ENCODE results near the gene SCYGR7. TPM values are rescaled to one million over a fixed set of nuclear protein-coding genes. Genes with fewer than 3 reads are reported as not detected.

SCYGR7 gene, protein sequence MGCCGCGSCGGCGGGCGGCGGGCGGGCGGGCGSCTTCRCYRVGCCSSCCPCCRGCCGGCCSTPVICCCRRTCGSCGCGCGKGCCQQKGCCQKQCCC
- total RNA-seq, result not detected
- not detected for polyA plus RNA-seq

DNA sequence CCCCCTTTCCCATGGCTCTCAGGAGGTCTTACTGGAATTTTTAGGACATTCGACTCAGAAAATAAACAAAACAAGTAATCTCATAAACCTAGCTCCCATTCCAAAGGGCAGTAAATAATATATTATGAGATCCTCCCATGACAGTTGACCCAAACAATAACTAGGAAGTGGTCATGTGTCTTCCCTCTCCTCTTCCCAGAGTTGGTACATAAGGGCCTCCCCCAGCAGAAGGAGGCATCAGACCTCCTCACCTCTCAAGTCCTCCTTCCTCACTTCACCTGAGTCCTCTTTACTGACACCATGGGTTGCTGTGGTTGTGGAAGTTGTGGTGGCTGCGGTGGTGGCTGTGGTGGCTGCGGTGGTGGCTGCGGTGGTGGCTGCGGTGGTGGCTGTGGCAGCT lies at the start of gene SCYGR7:
Gene SCYGR7 (plus strand): TSS at position 301 of the 400 bp plus-strand sequence. CDS start 0 bp downstream, at position 301.
- DNase-seq (ENCODE audit: low spot score), result no peak
- Histone ChIP-seq H3K4me1 (ENCODE audit: control insufficient read depth in 4 of 4, insufficient read depth in 4 of 4, low read length in 3 of 4) (no peaks in the 10 kb centered on the region), H3K4me3 (ENCODE audit: low read depth in 1 of 3, low read length in 3 of 3) (no peak within 1 kb of the TSS), H3K9ac (ENCODE audit: low read depth in 1 of 2, low read length in 2 of 2) (no peak within 1 kb of the TSS), H3K36me3 (ENCODE audit: control insufficient read depth in 4 of 4, insufficient read depth in 3 of 4, low read depth in 1 of 4, low read length in 3 of 4) (no peaks in the 10 kb centered on the region), H3K9me3 (ENCODE audit: control insufficient read depth in 4 of 4, low read length in 3 of 4) (no peaks in the 10 kb centered on the region), H3K27me3 (ENCODE audit: control insufficient read depth in 4 of 4, insufficient read depth in 4 of 4, low read length in 3 of 4) (no peaks in the 10 kb centered on the region), H3K27ac (ENCODE audit: low read depth in 1 of 2, low read length in 2 of 2) (no peak within 1 kb of the TSS)
- 91% methylated on average over 5 of the region's 5 CpGs for WGBS
- no peak for TF ChIP-seq FOXA2 (IDR thresholded peaks at IDR 0.05)
- TF ChIP-seq SP1 (IDR thresholded peaks at IDR 0.05), result no peak
- TF ChIP-seq GABPA (IDR thresholded peaks at IDR 0.05 in 1 of 2, conservative IDR thresholded peaks at IDR 0.05 in 1 of 2), result no peak
- no peak for TF ChIP-seq FOXA1 (IDR thresholded peaks at IDR 0.05)
- no peak for TF ChIP-seq RXRA (IDR thresholded peaks at IDR 0.05)
- no peak for TF ChIP-seq HNF4G (IDR thresholded peaks at IDR 0.05)
- no peak for TF ChIP-seq EGR1 (IDR thresholded peaks at IDR 0.05; ENCODE audit: low read depth in 2 of 2)
- TF ChIP-seq, protein P1, sequence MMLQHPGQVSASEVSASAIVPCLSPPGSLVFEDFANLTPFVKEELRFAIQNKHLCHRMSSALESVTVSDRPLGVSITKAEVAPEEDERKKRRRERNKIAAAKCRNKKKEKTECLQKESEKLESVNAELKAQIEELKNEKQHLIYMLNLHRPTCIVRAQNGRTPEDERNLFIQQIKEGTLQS (IDR thresholded peaks at IDR 0.05), result no peak
- no peak for TF ChIP-seq TAF1 (conservative IDR thresholded peaks at IDR 0.05)
- TF ChIP-seq, protein P2, sequence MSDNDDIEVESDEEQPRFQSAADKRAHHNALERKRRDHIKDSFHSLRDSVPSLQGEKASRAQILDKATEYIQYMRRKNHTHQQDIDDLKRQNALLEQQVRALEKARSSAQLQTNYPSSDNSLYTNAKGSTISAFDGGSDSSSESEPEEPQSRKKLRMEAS (IDR thresholded peaks at IDR 0.05), result no peak
- TF ChIP-seq, protein P3, sequence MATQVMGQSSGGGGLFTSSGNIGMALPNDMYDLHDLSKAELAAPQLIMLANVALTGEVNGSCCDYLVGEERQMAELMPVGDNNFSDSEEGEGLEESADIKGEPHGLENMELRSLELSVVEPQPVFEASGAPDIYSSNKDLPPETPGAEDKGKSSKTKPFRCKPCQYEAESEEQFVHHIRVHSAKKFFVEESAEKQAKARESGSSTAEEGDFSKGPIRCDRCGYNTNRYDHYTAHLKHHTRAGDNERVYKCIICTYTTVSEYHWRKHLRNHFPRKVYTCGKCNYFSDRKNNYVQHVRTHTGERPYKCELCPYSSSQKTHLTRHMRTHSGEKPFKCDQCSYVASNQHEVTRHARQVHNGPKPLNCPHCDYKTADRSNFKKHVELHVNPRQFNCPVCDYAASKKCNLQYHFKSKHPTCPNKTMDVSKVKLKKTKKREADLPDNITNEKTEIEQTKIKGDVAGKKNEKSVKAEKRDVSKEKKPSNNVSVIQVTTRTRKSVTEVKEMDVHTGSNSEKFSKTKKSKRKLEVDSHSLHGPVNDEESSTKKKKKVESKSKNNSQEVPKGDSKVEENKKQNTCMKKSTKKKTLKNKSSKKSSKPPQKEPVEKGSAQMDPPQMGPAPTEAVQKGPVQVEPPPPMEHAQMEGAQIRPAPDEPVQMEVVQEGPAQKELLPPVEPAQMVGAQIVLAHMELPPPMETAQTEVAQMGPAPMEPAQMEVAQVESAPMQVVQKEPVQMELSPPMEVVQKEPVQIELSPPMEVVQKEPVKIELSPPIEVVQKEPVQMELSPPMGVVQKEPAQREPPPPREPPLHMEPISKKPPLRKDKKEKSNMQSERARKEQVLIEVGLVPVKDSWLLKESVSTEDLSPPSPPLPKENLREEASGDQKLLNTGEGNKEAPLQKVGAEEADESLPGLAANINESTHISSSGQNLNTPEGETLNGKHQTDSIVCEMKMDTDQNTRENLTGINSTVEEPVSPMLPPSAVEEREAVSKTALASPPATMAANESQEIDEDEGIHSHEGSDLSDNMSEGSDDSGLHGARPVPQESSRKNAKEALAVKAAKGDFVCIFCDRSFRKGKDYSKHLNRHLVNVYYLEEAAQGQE (IDR thresholded peaks at IDR 0.05), result no peak
- TF ChIP-seq RAD21 (IDR thresholded peaks at IDR 0.05), result no peak
- TF ChIP-seq, protein P4, sequence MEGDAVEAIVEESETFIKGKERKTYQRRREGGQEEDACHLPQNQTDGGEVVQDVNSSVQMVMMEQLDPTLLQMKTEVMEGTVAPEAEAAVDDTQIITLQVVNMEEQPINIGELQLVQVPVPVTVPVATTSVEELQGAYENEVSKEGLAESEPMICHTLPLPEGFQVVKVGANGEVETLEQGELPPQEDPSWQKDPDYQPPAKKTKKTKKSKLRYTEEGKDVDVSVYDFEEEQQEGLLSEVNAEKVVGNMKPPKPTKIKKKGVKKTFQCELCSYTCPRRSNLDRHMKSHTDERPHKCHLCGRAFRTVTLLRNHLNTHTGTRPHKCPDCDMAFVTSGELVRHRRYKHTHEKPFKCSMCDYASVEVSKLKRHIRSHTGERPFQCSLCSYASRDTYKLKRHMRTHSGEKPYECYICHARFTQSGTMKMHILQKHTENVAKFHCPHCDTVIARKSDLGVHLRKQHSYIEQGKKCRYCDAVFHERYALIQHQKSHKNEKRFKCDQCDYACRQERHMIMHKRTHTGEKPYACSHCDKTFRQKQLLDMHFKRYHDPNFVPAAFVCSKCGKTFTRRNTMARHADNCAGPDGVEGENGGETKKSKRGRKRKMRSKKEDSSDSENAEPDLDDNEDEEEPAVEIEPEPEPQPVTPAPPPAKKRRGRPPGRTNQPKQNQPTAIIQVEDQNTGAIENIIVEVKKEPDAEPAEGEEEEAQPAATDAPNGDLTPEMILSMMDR (IDR thresholded peaks at IDR 0.05; ENCODE audit: low read depth, low read length, missing input control), result no peak
- no peak for TF ChIP-seq YY1 (IDR thresholded peaks at IDR 0.05)

DNA sequence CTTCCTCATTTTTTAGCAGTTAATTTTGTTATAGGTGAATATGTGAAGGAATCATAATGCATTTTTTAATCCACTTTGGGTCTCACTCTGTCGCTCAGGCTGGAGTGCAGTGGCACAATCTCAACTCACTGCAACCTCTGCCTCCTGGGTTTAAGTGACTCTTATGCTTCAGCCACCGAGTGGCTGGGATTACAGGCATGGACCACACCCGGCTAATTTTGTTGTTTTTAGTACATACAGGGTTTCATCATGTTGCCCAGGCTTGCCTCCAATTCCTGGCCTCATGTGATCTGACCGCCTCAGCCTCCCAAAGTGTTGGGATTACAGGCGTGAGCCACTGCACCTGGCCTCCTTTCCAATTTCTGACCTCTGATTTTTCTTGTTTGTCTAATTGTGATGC lies 43.9 kb upstream of the SCYGR7 start:
- H3K4me3 ChIP-seq (ENCODE audit: low read depth in 1 of 3, low read length in 3 of 3), result no peak overlapping the region
- no peaks in the 10 kb centered on the region for H3K27me3 ChIP-seq (ENCODE audit: control insufficient read depth in 4 of 4, insufficient read depth in 4 of 4, low read length in 3 of 4)
- no peak overlapping the region for H3K27ac ChIP-seq (ENCODE audit: low read depth in 1 of 2, low read length in 2 of 2)
- no peaks in the 10 kb centered on the region for H3K4me1 ChIP-seq (ENCODE audit: control insufficient read depth in 4 of 4, insufficient read depth in 4 of 4, low read length in 3 of 4)
- 69% methylated on average over 5 of the region's 5 CpGs for WGBS
- no peaks in the 10 kb centered on the region for H3K9me3 ChIP-seq (ENCODE audit: control insufficient read depth in 4 of 4, low read length in 3 of 4)
- no peak for DNase-seq (ENCODE audit: low spot score)
- no peak for TF ChIP-seq NR2F2 (IDR thresholded peaks at IDR 0.05)
- no peak for TF ChIP-seq RAD21 (IDR thresholded peaks at IDR 0.05)
- TF ChIP-seq JUND (IDR thresholded peaks at IDR 0.05), result no peak
- no peak for TF ChIP-seq GABPA (IDR thresholded peaks at IDR 0.05 in 1 of 2, conservative IDR thresholded peaks at IDR 0.05 in 1 of 2)
- TF ChIP-seq SP1 (IDR thresholded peaks at IDR 0.05), result no peak
- TF ChIP-seq FOXA1 (IDR thresholded peaks at IDR 0.05), result no peak
- TF ChIP-seq HNF4A (conservative IDR thresholded peaks at IDR 0.05), result no peak
- TF ChIP-seq, protein P1 (IDR thresholded peaks at IDR 0.05), result no peak
- TF ChIP-seq, protein P5, sequence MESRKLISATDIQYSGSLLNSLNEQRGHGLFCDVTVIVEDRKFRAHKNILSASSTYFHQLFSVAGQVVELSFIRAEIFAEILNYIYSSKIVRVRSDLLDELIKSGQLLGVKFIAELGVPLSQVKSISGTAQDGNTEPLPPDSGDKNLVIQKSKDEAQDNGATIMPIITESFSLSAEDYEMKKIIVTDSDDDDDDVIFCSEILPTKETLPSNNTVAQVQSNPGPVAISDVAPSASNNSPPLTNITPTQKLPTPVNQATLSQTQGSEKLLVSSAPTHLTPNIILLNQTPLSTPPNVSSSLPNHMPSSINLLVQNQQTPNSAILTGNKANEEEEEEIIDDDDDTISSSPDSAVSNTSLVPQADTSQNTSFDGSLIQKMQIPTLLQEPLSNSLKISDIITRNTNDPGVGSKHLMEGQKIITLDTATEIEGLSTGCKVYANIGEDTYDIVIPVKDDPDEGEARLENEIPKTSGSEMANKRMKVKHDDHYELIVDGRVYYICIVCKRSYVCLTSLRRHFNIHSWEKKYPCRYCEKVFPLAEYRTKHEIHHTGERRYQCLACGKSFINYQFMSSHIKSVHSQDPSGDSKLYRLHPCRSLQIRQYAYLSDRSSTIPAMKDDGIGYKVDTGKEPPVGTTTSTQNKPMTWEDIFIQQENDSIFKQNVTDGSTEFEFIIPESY (IDR thresholded peaks at IDR 0.05), result no peak
- TF ChIP-seq EGR1 (IDR thresholded peaks at IDR 0.05; ENCODE audit: low read depth in 2 of 2), result no peak
- no peak for TF ChIP-seq RXRA (IDR thresholded peaks at IDR 0.05)
- TF ChIP-seq, protein P2 (IDR thresholded peaks at IDR 0.05), result no peak
- no peak overlapping the region for H3K9ac ChIP-seq (ENCODE audit: low read depth in 1 of 2, low read length in 2 of 2)
- peaks cover 3 to 17% (median 14%) of the 10 kb centered on the region in 4 donors for H3K36me3 ChIP-seq (ENCODE audit: control insufficient read depth in 4 of 4, insufficient read depth in 3 of 4, low read depth in 1 of 4, low read length in 3 of 4)
